ENCODE measurements around the gene KIFBP. TPM values are rescaled to one million over a fixed set of nuclear protein-coding genes. Genes with fewer than 3 reads are reported as not detected.

The KIFBP gene
- total RNA-seq, 1 experiment from 2014 or later, result 44.7 TPM

DNA sequence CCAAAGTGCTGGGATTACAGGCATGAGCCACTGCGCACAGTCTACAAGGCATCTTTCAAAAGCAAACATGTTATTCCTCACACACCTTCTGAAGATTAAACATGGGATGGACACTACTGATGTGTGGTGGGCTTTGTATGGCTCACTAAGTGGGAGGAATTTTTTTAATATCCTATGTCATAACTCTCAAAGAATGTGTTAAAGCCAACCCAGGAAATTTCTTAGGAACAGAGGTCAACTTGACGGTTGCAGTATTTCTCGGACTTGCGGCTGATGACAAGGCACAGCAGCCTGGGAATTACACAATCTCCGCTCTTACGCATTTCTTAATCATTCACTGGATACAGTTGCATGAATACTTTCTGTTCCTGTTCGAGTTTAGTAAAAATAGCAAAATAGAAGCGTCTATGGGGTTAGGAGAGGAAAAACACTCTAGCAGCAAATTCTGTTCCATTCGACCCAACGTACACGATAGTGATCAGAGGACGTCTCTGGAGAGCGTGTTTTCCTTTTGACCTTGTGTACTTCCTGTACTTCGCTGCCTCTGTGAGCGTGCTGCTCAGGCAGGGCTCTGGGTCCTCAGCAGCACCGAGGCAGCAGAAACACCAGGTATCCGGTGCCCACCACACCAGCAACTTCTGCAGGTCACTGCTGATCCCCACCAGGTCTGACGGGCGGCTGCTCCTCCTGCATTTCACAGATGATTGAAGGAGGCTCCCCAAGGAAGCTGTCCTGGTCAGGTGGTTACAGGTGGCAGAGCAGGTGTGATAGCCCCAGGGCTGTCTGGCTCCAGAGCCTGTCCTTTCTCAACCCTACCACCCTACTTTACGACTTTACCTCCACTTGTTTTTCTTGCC lies 72.9 kb downstream of the KIFBP start:
- Histone ChIP-seq H3K79me1 (ENCODE audit: insufficient read depth, low read depth, low read length, poor library complexity, severe bottlenecking) (no peaks in the 10 kb centered on the region), H2BK120ac (ENCODE audit: low read depth, low read length, poor library complexity, severe bottlenecking) (no peak overlapping the region), H3K23ac (ENCODE audit: insufficient read length, low read depth, low read length) (no peak overlapping the region), H3T11ph (ENCODE audit: low read length) (no peak overlapping the region), H2BK20ac (ENCODE audit: low read depth, low read length, poor library complexity, severe bottlenecking) (no peak overlapping the region), H3K27ac (ENCODE audit: insufficient read length, low read depth, low read length) (no peak overlapping the region), H2BK12ac (ENCODE audit: insufficient read length, low read depth, low read length) (no peak overlapping the region), H3K4ac (ENCODE audit: low read depth, low read length) (no peak overlapping the region), H3K79me2 (ENCODE audit: insufficient read depth, low read length) (no peaks in the 10 kb centered on the region), H3K9me3 (ENCODE audit: control insufficient read depth, low read depth, low read length) (no peaks in the 10 kb centered on the region), H3K9ac (ENCODE audit: extremely low read depth, insufficient read length, low read length) (no peak overlapping the region), H2BK5ac (ENCODE audit: insufficient read length, low read length) (no peak overlapping the region), H4K8ac (replicated peaks; ENCODE audit: insufficient read length, low read depth, low read length) (no peak overlapping the region), H3K14ac (ENCODE audit: insufficient read depth, low read length) (no peak overlapping the region), H2AFZ (ENCODE audit: low read length) (no peak overlapping the region), H3K23me2 (ENCODE audit: insufficient read length, low read depth, low read length, poor library complexity, severe bottlenecking) (no peaks in the 10 kb centered on the region), H3K56ac (ENCODE audit: insufficient read length, low read depth, low read length) (no peak overlapping the region), H4K91ac (ENCODE audit: insufficient read length, low read depth, low read length) (no peak overlapping the region), H2AK5ac (ENCODE audit: insufficient read length, low read length) (no peak overlapping the region), H3K4me2 (ENCODE audit: insufficient read depth, insufficient read length, low read length) (no peak overlapping the region), H3K4me1 (ENCODE audit: insufficient read depth, low read length) (no peaks in the 10 kb centered on the region), H3K18ac (ENCODE audit: insufficient read length, low read depth, low read length) (no peak overlapping the region), H3K27me3 (ENCODE audit: insufficient read depth, low read length) (no peaks in the 10 kb centered on the region), H4K5ac (ENCODE audit: insufficient read length, low read depth, low read length) (no peak overlapping the region), H4K20me1 (ENCODE audit: control insufficient read depth, insufficient read depth, insufficient read length) (no peaks in the 10 kb centered on the region), H2BK15ac (ENCODE audit: low read depth, low read length) (no peak overlapping the region)
- Mint-ChIP-seq H3K36me3 (ENCODE audit: insufficient read depth in 1 of 3, low read depth in 3 of 3) (no peaks in the 10 kb centered on the region), H3K4me1 (peaks cover 10 to 12% of the 10 kb centered on the region in 2 experiments), H3K4me3 (no peak overlapping the region), H3K27me3 (ENCODE audit: low read depth) (peaks cover 13% of the 10 kb centered on the region), H3K9me3 (no peaks in the 10 kb centered on the region), H3K27ac (no peak overlapping the region)
- no CpG with 5 or more reads among the region's 20 CpGs for WGBS (ENCODE audit: extremely low coverage, insufficient read length, low lambda C conversion rate)
- DNase-seq, result no peak
- TF ChIP-seq, protein P1, sequence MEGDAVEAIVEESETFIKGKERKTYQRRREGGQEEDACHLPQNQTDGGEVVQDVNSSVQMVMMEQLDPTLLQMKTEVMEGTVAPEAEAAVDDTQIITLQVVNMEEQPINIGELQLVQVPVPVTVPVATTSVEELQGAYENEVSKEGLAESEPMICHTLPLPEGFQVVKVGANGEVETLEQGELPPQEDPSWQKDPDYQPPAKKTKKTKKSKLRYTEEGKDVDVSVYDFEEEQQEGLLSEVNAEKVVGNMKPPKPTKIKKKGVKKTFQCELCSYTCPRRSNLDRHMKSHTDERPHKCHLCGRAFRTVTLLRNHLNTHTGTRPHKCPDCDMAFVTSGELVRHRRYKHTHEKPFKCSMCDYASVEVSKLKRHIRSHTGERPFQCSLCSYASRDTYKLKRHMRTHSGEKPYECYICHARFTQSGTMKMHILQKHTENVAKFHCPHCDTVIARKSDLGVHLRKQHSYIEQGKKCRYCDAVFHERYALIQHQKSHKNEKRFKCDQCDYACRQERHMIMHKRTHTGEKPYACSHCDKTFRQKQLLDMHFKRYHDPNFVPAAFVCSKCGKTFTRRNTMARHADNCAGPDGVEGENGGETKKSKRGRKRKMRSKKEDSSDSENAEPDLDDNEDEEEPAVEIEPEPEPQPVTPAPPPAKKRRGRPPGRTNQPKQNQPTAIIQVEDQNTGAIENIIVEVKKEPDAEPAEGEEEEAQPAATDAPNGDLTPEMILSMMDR (conservative IDR thresholded peaks at IDR 0.05), result no peak
